GM12872 (cell line): ENCODE measurements around the gene FOXA2.

ENCODE experiments used
- TF ChIP-seq, protein P1 (sequence below): IDR thresholded peaks from 3 replicates; pipeline ENCODE4 v1.5.1; 2011; ENCODE audit warnings: low read depth, mild to moderate bottlenecking, low read length, moderate library complexity; ENCODE audit not compliant: insufficient read depth

Gene FOXA2

GRCh38 chr20:22578221-22579118 is 5.9 kb downstream of the FOXA2 start:
- TF ChIP-seq, protein P1, sequence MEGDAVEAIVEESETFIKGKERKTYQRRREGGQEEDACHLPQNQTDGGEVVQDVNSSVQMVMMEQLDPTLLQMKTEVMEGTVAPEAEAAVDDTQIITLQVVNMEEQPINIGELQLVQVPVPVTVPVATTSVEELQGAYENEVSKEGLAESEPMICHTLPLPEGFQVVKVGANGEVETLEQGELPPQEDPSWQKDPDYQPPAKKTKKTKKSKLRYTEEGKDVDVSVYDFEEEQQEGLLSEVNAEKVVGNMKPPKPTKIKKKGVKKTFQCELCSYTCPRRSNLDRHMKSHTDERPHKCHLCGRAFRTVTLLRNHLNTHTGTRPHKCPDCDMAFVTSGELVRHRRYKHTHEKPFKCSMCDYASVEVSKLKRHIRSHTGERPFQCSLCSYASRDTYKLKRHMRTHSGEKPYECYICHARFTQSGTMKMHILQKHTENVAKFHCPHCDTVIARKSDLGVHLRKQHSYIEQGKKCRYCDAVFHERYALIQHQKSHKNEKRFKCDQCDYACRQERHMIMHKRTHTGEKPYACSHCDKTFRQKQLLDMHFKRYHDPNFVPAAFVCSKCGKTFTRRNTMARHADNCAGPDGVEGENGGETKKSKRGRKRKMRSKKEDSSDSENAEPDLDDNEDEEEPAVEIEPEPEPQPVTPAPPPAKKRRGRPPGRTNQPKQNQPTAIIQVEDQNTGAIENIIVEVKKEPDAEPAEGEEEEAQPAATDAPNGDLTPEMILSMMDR: no peak

DNA sequence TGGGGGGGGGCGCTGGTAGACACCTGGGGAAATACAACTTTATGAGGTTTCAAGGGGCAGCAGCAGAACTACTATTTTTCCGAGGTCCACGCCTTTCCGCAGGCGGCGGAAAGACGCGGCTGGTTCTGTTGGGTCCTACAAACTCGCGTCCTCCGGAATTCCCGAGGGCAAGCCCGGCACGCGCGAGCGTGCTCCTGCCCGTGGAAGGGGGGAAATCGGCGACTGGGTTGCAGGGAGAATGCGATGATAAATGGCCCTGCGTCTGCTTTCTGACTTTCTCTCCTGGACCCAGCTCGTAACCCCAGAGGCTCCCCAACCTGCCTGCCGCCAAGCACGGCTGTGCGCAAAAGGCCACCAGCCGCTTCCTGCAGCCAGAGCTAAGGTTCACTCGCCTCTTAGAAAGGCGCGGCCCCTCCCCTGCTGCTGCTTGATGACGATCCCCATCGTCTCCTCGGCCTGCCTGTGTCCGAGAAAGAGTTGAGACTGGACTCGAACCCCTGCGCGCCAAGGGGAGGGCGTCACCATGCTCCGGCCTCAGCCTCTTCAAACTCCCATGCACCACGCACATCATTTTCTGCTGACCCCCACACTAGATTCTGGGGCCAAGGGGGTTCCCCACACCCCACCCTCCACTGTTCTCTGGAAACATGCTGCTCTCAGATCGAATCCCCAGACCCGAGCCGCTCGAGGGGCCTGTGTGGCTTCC is 6.7 kb downstream of the FOXA2 start:
- TF ChIP-seq, protein P1: no peak

GRCh38 chr20:22576733-22577514 is 7.4 kb downstream of the FOXA2 start:
- TF ChIP-seq, protein P1: no peak

- TF ChIP-seq, protein P1: no peak
These were observed 8.1 kb downstream of the FOXA2 start for GRCh38 chr20:22576273-22576672.

DNA sequence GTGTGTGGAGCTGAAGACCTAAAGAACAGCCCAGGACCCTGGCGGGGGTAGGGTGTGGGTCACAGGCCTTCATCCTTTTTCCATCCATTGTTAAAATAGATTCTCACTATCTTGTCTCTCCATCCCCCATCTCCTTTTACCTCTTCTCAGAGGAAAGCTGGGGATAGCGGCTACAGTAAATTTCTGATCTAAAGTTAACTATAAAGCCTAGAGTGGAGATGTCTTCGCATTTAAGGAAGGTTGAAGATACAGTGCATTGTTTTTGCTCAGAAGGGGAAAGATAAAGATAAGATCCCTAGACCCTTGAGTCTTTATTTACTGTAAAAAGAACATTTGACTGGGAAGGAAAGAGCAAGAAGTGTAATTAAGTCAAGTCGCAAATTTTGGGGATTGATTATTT is 8.6 kb downstream of the FOXA2 start:
- TF ChIP-seq, protein P1: no peak

- TF ChIP-seq, protein P1: no peak
These were observed 9.2 kb downstream of the FOXA2 start for GRCh38 chr20:22575087-22575721.
